ENCODE measurements around the gene DDX51.

GRCh38 chr12:132169376-132169775, 25.3 kb upstream of the DDX51 start:
- TF ChIP-seq CTCF (IDR thresholded peaks at IDR 0.05; ENCODE audit: low read depth, low read length, missing input control), result no peak
- no peak for TF ChIP-seq HNF4G (IDR thresholded peaks at IDR 0.05)
- no peak for TF ChIP-seq SP1 (IDR thresholded peaks at IDR 0.05)
- no peak for TF ChIP-seq RAD21 (IDR thresholded peaks at IDR 0.05)
- no peak for TF ChIP-seq REST (IDR thresholded peaks at IDR 0.05)
- TF ChIP-seq YY1 (IDR thresholded peaks at IDR 0.05), result no peak
- no peak for TF ChIP-seq ATF3 (IDR thresholded peaks at IDR 0.05)
- TF ChIP-seq ZBTB33 (IDR thresholded peaks at IDR 0.05), result no peak
- no peak for TF ChIP-seq GABPA (IDR thresholded peaks at IDR 0.05 in 1 of 2, conservative IDR thresholded peaks at IDR 0.05 in 1 of 2)
- no peak for TF ChIP-seq TAF1 (conservative IDR thresholded peaks at IDR 0.05)
- TF ChIP-seq MAX (IDR thresholded peaks at IDR 0.05), result no peak
- no peak for TF ChIP-seq JUND (IDR thresholded peaks at IDR 0.05)
- TF ChIP-seq HNF4A (conservative IDR thresholded peaks at IDR 0.05), result no peak

Data from liver (tissue), 3 donors.